DMS53 treated with DMSO at 0.1 percent for 48 hours (cell line): ENCODE data around the gene MSMB.
"Not testable (repeated sequence)": the region's sequence is repeated elsewhere in the genome, so short reads cannot be mapped to it uniquely, and the experiment has no call there.

ENCODE experiments used
- DNase-seq: peaks from one replicate; lab custom pipeline; 2025; ENCODE audit not compliant: unreplicated experiment; lab: John Stamatoyannopoulos, UW

The MSMB gene

DNA sequence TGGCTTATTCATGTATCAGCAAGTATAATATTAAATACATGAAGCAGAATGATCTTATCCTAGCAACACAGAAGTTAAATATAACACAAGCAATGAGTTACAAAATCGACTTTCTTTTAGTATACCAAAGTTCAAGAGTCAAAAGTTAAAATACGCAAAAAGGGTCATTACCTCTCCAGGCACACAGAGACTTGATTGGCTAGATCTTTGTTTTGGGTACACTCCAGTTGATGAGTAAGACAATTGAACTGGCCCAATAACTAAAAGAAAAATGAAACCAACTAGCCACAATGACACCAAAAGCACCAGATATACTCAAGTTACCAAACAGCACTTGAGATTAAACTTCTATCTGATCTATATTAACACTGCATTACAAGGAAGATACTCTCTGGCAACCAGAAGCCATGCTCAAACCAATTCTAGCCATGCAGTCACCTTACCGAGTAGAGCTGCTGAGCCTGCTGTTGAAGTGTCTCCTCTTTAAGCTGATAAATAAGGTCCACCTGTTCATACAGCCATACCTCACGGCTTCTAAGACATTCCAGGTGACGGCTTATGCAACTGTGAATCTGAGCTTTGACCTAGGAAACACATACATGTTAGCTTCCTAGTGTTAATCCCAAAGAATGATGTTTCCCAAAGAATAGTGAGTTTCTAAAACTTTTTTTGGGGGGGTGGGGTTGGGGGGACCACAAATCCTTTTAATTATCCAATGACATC, 31.2 kb downstream of the MSMB start:
- no peak for DNase-seq

DNA sequence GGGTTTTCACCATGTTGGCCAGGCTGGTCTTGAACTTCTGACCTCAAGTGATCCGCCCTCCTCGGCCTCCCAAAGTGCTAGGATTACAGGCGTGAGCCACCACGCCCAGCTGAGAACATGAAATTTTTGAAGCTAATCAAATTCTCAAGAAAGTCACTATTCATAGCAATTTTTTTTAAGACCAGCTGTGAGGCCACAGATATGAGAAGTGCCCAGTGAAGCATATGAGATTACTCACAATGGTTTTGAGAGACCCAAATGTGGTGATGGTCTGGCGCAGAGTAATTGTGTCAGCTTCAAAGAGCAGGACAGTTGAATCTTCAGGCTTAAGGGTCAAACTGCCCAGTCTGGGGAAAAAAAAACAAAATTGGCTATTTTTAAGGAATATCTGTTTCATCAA, 31.9 kb downstream of the MSMB start:
- DNase-seq = no peak

DNA sequence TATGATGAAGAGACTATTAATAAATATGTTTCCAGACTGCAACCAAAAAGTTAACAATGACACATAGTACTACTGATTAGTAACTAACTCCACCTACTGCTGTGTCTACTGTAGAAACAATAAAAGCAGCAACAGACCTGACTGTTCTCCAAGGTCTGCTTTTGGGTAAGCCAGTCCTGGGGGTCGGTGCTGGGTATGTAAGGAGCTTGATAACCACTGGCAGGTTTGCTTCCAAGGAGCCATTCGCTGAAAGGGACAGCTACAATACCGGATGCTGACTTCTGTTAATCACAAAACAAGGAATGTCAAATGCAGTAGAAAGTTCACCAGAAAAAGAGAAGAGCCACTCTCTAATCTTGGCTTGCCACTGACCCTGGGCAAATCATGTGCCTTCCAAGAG, 33.3 kb downstream of the MSMB start:
- DNase-seq = no peak

DNA sequence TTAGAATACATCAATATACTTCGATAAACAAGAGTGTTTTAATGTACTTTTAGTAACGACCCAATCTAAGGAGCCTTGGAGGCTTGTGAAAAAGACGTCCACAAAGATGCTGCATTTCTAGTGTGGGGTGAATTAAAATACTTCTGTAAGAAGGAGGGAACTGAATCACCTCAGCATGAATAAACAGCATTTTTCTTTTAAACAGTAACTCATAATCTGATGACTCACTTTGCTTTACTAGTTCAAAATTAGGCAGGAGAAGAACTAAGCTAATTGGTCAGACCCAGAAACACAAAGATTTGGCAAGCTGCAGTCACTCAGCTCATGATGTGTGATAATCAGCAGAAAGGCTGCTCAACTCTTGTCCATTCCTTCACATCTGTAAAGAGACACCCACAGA, 39.9 kb downstream of the MSMB start:
- no peak for DNase-seq

DNA sequence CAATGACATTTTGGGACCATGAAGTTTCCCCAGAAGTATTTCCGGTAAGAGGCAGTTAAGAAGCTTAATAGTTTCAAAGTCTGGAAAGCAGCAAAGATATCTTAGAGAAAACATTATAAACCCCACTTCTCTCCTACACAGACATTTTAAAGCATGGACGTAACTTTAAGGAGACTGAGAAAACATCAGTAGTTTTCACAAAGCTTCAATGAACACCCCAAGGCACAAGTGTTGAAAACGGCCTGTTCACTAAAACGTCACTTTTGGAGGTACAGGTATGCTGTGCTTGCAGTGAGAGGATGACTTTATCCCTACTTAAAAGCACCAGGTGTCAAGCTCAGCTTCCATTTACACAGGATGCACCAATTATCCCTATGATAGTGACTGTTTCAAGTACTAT, 40.7 kb downstream of the MSMB start:
- DNase-seq = no peak

DNA sequence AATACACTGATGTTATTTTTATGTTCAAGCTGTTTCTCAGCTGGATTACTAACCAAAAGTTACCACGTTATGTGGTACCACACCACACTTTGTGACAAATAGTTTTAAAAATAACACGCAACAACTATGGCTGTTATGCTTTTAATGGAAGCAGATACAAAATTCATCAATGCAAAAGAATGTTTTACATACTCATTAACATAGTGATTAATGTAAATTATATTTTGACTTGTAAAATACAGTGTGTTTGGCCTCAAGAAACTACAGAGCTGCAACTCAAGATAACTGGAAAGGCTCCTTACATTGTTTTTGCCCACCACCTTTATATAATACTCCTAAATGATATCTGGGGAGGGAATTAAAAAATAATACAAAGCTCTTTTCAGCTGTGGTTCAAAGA, 41.1 kb downstream of the MSMB start:
- no peak for DNase-seq

DNA sequence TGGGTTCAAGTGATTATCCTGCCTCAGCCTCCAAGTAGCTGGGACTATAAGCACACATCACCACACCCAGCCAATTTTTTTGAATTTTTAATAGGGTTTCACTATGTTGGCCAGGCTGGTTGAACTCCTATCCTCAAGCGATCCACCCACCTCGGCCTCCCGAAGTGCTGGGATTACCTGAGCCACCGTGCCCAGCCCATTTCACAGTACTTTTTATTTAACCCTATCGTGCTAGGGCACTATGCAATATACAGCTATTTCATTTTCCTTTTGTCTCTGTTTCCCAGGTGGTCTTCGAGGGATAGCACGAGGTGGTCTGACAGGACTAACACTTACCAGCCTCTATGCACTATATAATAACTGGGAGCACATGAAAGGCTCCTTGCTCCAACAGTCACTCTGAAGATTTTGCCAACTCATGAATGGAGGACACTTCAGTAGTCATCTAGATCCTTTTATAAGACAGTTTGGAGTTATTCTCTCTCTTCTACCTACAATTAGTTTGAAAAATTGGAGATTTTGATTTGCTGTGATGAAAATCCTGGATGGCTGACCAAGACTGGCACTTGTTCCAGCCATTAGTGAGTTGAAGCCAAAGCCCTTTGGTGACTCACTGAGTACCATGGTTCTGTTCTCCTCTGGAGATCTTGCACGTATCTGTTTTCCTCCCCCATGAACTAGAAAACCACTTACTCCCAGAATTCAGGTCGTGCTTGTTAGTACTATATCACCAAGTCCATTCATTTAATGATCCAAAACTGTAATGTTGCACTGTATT, 43.0 kb downstream of the MSMB start:
- DNase-seq = no peak

DNA sequence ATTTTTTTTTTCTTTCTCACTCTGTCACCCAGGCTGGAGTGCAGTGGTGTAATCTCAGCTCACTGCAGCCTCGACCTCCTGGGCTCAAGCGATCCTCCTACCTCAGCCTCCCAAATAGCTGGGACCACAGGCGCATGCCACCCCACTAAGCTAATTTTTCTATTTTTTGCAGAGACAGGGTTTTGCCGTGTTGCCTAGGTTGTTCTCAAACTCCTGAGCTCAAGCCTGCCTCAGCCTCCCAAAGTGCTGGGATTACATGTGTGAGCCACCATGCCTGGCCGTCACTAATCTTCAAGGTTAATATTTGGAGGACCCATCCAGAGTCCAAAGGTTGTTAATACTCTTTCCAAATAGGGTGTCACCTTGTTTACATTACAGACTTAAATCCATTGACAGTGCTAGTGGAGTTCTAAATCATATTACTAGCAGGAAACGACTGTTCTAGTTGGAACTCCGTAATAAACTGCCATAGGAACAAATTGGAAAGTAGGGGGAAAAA, 43.8 kb downstream of the MSMB start:
- DNase-seq = not testable (repeated sequence)

DNA sequence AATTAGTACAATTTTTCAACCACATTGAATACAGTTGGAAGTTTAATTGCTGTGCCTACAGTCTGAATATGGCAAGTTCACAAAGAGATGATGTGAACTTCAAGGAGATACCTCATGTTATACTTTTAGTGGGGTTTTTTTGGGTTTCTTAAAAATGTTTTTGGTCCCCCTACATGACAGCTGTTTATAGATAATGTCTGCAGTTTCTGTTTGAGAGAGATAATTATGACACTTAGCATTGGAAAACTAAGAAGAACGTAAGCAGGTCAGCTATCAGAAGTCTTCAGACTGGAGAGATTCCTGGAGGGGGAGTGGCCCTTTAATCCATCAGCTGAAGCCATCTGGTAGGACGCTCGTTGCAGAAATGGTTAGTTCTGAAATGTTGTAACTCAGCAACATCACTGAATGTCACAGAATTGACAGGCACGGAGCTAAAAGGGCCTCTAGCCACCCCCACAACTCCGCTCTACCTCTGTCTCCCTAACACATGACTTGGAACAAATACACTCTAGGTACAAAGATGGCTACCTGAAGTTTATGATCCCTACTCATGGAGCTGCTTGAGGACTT, 44.8 kb downstream of the MSMB start:
- no peak for DNase-seq

DNA sequence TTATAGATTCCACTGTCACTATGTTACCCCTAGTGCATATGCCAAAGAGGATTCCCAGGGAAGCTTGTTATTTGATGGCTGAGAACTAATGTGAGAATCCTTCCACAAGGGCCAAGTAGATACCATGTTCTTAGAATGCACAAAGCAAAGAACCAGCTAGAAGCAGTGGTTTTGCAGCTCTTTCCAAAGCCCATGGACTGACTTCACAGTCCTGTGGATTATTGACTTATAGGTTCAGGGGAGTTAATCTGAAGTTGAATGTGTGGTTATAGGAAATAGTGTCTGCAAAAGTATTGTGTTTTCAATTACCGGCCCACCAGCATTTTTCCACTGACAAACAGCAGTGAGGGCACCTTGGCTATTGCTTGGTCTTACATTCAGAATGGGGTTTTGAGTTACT, 45.5 kb downstream of the MSMB start:
- no peak for DNase-seq

DNA sequence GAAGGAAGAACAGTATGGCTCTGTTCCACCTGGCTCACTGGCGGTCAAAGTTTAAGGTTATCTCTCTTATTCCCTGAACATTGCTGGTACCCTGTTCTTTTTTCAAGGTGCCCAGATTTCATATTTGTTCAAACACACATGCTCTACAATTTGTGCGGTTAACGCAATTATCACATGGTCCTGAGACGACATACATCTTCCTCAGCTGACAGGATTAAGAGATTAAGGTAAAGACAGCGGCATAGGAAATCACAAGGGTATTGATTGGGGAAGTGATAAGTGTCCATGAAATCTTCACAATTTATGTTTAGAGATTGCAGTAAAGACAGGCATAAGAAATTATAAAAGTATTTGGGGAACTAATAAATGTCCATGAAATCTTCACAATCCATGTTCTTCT, 46.1 kb downstream of the MSMB start:
- DNase-seq = not testable (repeated sequence)

DNA sequence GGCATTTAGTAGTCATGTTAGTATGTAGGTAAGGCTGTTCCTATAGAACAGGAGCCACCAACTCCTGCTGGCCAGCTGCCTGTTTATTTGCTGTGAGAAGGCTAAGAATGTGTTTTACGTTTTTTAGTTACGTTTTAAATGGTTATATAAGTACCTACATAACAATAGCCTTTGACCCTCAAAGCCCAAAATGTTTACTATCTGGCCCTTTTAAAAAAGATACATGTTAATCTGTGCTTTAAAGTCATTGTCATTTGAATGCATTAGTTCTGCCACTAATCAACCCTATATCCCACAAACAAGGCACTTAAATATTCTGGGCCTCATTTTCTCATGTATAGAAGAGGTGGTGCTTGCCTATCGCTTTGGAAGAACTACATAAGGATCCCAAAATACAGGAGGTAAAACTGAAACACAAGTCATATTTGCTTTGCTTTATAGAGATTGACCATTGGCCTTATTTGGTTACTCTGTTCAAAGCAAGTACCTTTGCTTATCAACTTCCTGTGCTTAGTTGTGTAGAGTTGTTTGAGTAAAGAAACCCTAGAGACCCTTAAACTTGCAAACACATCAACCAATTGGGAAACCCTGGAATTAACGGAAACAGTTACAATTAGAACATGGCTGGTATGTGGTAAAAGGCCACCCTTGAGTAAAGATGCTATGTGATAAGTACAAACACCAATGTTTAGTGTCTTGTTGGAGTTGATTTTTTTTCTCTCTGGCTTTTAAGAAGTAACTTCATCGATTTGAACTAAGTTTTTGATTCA, 47.9 kb downstream of the MSMB start:
- no peak for DNase-seq

DNA sequence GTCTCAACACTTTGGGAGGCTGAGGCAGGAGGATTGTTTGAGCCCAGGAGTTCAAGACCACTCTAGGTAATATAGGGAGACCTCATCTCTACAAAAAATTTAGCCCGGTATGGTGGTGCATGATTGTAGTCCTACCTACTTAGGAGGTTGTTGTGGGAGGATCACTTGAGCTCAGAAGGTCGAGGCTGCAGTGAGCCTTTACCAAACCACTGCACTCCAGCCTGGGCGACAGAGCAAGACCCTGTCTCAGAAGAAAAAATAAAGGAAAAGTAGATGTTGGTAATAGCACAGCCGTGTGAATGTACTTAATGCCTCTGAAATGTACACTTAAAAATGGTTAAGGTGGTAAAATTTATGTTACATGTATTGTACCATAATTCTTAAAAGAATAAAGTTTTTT, 48.5 kb downstream of the MSMB start:
- no peak for DNase-seq

DNA sequence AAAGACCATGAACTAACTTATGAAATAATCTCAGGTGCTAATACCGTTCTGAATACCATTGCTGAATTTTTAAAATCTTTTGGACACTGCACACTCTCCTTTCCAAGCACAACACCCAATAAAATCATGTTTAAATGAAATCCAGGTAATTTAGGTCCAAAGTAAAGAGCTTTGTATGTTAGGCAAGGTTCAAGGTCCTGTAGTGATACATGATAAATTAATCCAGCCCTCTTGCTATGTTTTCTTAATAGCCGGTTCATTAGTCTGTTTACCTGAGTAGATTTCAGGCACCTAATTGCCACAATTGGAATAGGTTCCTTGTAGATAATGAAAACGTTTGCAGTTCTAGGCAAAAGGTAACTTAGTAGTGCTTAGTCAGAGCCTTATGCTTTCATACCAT, 60.5 kb downstream of the MSMB start:
- not testable (repeated sequence) for DNase-seq

DNA sequence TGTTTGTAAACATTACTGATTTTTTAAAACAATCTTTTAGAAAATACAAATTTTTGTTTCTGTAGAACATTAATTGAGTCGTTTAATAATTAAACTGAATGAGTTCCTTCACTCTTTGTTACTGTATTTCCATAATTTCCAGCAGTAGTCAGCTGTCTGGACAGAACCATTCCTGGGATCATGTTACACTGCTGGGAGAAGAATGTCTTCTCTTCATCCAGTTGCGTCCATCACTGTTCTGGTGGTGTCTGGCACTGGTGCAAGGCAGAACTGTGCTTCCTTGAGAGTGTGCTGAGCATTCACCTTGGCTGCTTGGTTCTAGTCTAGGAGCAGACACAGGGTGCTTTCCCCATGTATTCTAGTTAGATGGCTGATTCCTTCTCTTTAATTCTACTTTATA, 61.6 kb downstream of the MSMB start:
- DNase-seq = not testable (repeated sequence)

DNA sequence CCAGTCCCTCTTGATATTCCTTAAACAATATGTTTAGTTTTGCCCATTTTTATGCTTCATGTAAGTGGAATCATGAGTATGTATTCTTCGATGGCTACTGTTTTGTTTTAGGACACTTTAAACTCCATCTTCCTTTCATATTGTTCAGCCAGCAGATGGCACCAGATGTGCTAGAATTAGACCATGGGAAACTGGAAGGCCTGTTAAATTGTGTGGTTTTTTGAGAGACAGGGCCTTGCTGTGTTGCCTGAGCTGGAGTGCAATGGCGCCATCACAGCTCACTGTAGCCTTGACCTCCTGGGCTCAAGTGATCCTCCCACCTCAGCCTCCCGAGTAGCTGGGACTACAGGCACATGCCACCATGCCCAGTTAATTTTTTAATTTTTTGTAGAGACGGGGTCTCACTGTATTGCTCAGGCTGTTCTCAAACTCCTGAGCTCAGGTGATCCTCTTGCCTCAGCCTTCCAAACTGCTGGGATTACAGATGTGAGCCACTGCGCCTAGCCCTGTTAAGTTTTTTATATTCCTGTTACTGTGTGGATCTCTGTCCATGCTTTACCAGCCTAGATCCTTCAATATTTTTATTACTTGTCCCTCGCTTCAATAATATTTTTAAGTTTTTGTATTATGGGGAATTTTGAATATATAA, 62.4 kb downstream of the MSMB start:
- peak; percentile 16 for DNase-seq
